BJ (cell line): Measurements from ENCODE around the gene CCND3. TPM values are rescaled to one million over a fixed set of nuclear protein-coding genes. Genes with fewer than 3 reads are reported as not detected.

Source experiments
- CTCF ChIA-PET: fragments of 350-600 bp; formaldehyde crosslinking; extraction: SDS; loops from one replicate; lab custom pipeline; 2021; ENCODE audit warnings: antibody characterized with exemption, inconsistent platforms; lab: Yijun Ruan, JAX
- POLR2A ChIA-PET: fragments of 300-600 bp; sonication (Branson Sonifier 250); formaldehyde crosslinking; extraction: SDS; loops from one replicate; lab custom pipeline; 2021; ENCODE audit warnings: antibody characterized with exemption; lab: Charles Lee
- DNase-seq: peaks from one replicate; pipeline ENCODE4 v3.0.0-alpha.2; 2011; ENCODE audit warnings: low read depth
- H3K27me3 ChIP-seq: 2 replicates; pipeline ENCODE4 v1.6.0; 2011; ENCODE audit warnings: low read length; ENCODE audit not compliant: control insufficient read depth, insufficient read depth
- H3K36me3 ChIP-seq: 2 replicates; pipeline ENCODE4 v1.5.1; 2011; ENCODE audit warnings: low read length; ENCODE audit not compliant: control insufficient read depth, insufficient read depth
- H3K4me3 ChIP-seq: 2 replicates; pipeline ENCODE4 v1.5.1; 2011; ENCODE audit warnings: low read depth, mild to moderate bottlenecking, control low read depth, low read length
- polyA plus RNA-seq: library from polyadenylated mRNA; depleted of rRNA; stranded (reverse); fragments of >200 nt; gene quantifications from 2 replicates; pipeline ENCODE4 v1.2.3, GENCODE V29; 2011; rRNA removed
- small RNA-seq: library from RNA; depleted of rRNA; stranded (forward); fragments of <200 nt; gene quantifications from one replicate; pipeline ENCODE3, GENCODE V24; 2012; ENCODE audit warnings: low replicate concordance, low read depth; ENCODE audit not compliant: insufficient read length
- TF ChIP-seq, protein P1 (sequence below): IDR thresholded peaks from 2 replicates; pipeline ENCODE4 v1.5.1; 2011; ENCODE audit warnings: low read depth, mild to moderate bottlenecking, control low read depth, inconsistent platforms, low read length, moderate library complexity; ENCODE audit not compliant: insufficient read depth

CCND3 gene
- polyA plus RNA-seq, 1 experiment, result 38.5 TPM

DNA sequence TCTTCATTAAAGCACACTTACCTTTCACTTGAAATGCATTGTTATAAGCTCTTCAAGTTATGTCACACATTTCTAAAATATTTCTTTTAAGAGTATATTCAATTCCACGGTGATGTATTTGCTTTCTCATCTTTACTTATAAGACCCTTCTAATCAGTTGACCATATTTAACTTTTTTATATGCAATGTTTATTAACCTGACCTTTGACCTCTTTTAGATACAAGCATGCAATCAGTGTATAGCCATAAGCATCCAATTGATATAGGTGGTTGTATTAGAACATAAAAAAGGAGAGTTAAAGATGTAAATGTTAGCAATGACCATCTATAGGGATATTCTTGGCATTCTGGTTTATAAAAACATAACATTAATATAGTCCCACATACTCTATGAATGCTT, 55.7 kb downstream of the CCND3 start:
- POLR2A ChIA-PET, result no interaction called here
- DNase-seq, result no peak
- H3K4me3 ChIP-seq, result no peak overlapping the region
- CTCF ChIA-PET, result interaction anchor here (0.7 to 0.9 kb wide), 2 partner anchors 35 to 191 kb away, joined by 3 to 4 read pairs; partner anchors contain the start of genes BYSL and MED20
- H3K36me3 ChIP-seq, result no peaks in the 10 kb centered on the region; the same call in 1 of the 2 replicates
- H3K27me3 ChIP-seq, result no peaks in the 10 kb centered on the region
- TF ChIP-seq, protein P1, sequence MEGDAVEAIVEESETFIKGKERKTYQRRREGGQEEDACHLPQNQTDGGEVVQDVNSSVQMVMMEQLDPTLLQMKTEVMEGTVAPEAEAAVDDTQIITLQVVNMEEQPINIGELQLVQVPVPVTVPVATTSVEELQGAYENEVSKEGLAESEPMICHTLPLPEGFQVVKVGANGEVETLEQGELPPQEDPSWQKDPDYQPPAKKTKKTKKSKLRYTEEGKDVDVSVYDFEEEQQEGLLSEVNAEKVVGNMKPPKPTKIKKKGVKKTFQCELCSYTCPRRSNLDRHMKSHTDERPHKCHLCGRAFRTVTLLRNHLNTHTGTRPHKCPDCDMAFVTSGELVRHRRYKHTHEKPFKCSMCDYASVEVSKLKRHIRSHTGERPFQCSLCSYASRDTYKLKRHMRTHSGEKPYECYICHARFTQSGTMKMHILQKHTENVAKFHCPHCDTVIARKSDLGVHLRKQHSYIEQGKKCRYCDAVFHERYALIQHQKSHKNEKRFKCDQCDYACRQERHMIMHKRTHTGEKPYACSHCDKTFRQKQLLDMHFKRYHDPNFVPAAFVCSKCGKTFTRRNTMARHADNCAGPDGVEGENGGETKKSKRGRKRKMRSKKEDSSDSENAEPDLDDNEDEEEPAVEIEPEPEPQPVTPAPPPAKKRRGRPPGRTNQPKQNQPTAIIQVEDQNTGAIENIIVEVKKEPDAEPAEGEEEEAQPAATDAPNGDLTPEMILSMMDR, result no peak

DNA sequence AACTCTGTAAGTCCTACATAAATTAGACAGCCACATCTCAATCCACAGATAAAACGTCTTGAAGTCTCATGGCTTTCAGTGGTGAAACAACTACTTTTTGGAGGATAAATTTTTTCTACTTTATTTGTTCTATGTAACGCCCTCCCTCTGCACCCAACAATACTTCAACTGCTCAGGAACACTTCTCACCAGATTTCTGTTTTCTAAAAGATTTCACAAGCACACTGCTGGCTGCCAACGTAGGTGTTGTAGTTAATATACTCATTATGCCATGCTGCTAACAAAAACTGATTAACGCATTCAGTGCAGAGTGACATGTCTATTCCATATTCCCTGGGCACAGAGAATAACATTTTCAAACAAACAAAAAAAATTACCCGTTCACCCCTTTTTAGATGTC, 56.7 kb downstream of the CCND3 start:
- Histone ChIP-seq H3K4me3 (no peak overlapping the region), H3K36me3 (no peaks in the 10 kb centered on the region; the same call in 1 of the 2 replicates), H3K27me3 (no peaks in the 10 kb centered on the region)
- CTCF ChIA-PET, result no interaction called here
- TF ChIP-seq, protein P1, result no peak
- no peak for DNase-seq
- POLR2A ChIA-PET, result no interaction called here

Small RNA genes within 50 kb of the gene (small RNA-seq; reads per million reads assigned to genes)
- not detected for gene RF00019

Other genes with a start within 250 kb of the CCND3 start
- gene TFEB, start 206.2 kb downstream of the CCND3 start, polyA plus RNA-seq, result 13.2 and 21.9 TPM in 2 replicates
- gene PGC, start 194.4 kb downstream of the CCND3 start, polyA plus RNA-seq, result not detected in 2 replicates
- 2.1 and 3.3 TPM in 2 replicates for gene FRS3, start 161.9 kb downstream of the CCND3 start, polyA plus RNA-seq
- 0.31 TPM in 1 of 2 replicates, not detected in the other for gene PRICKLE4, start 161.0 kb downstream of the CCND3 start, polyA plus RNA-seq
- gene TOMM6, start 154.1 kb downstream of the CCND3 start, polyA plus RNA-seq, result 157 and 199 TPM in 2 replicates
- gene USP49, start 46.4 kb downstream of the CCND3 start, polyA plus RNA-seq, result 1.6 and 1.9 TPM in 2 replicates
- 33.0 and 34.4 TPM in 2 replicates for gene MED20, start 20.7 kb downstream of the CCND3 start, polyA plus RNA-seq
- gene BYSL, start 20.3 kb downstream of the CCND3 start, polyA plus RNA-seq, result 18.0 and 28.5 TPM in 2 replicates
- 11.9 and 13.9 TPM in 2 replicates for gene TAF8, start 108.7 kb upstream of the CCND3 start, polyA plus RNA-seq
- 0.51 and 0.70 TPM in 2 replicates for gene C6orf132, start 200.8 kb upstream of the CCND3 start, polyA plus RNA-seq
- gene GUCA1A, start 231.6 kb upstream of the CCND3 start, polyA plus RNA-seq, result 0.20 and 0.33 TPM in 2 replicates